DMS 273 (cell line): Measurements from ENCODE around the gene KISS1R.

Experiments
- DNase-seq: peaks from one replicate; lab custom pipeline; 2025; ENCODE audit not compliant: unreplicated experiment; lab: John Stamatoyannopoulos, UW

KISS1R gene

GRCh38 chr19:966485-967088 is 49.5 kb downstream of the KISS1R start:
- peak; percentile 61 for DNase-seq
